Measurements from ENCODE around the gene AFF1.
"Not testable (repeated sequence)": the region's sequence is repeated elsewhere in the genome, so short reads cannot be mapped to it uniquely, and the experiment has no call there.

The AFF1 gene

DNA sequence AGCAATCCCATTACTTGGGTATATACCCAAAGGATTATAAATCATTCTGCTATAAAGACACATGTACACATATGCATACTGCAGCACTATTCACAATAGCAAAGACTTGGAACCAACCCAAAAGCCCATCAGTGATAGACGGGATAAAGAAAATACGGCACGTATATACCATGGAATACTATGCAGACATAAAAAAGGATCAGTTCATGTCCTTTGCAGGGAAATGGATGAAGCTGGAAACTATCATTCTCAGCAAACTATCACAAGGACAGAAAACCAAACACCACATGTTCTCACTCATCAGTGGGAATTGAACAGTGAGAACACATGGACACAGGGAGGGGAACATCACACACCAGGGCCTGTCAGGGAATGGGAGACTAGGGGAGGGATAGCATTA is 54.8 kb downstream of the AFF1 start:
- DNase-seq (ENCODE audit: low spot score); H3K9me3 ChIP-seq (replicated peaks in 1 of 2; ENCODE audit: control insufficient read depth in 2 of 2, insufficient read depth in 1 of 2, low read depth in 1 of 2, low read length in 2 of 2); H3K4me2 ChIP-seq (ENCODE audit: insufficient read depth, low read length, poor library complexity, severe bottlenecking); H3K14ac ChIP-seq (ENCODE audit: low read length); H2BK12ac ChIP-seq (ENCODE audit: low read length); H3K27me3 ChIP-seq (ENCODE audit: control insufficient read depth in 3 of 3, insufficient read depth in 3 of 3, low read depth in 1 of 3, low read length in 3 of 3); H4K91ac ChIP-seq (ENCODE audit: low read depth, low read length, poor library complexity); H3K79me1 ChIP-seq (ENCODE audit: low read depth, low read length); H2AK5ac ChIP-seq (ENCODE audit: low read depth, low read length); H3K9ac ChIP-seq (ENCODE audit: low read depth, low read length, poor library complexity); H2BK15ac ChIP-seq (ENCODE audit: low read length); H3K4me3 ChIP-seq (ENCODE audit: low read length in 2 of 2); H2BK5ac ChIP-seq (ENCODE audit: low read length); H3K36me3 ChIP-seq (replicated peaks in 1 of 2; ENCODE audit: control insufficient read depth in 2 of 2, insufficient read depth in 2 of 2, low read length in 2 of 2); H2AFZ ChIP-seq (ENCODE audit: low read length); H2BK120ac ChIP-seq (ENCODE audit: low read depth, low read length); H3K4ac ChIP-seq (ENCODE audit: low read length); H4K8ac ChIP-seq (ENCODE audit: low read depth, low read length); H3K27ac ChIP-seq (replicated peaks; ENCODE audit: low read length); H3K23ac ChIP-seq (ENCODE audit: low read depth, low read length, poor library complexity); H3K4me1 ChIP-seq (ENCODE audit: control insufficient read depth in 2 of 2, insufficient read depth in 1 of 2, low read depth in 1 of 2, low read length in 2 of 2); H3K18ac ChIP-seq (ENCODE audit: low read length): not testable (repeated sequence)
- no CpG with 5 or more reads among the region's 3 CpGs for WGBS, 2 donors (ENCODE audit: extremely low coverage in 2 of 2, insufficient read length in 2 of 2, insufficient replicate concordance in 1 of 2)

DNA sequence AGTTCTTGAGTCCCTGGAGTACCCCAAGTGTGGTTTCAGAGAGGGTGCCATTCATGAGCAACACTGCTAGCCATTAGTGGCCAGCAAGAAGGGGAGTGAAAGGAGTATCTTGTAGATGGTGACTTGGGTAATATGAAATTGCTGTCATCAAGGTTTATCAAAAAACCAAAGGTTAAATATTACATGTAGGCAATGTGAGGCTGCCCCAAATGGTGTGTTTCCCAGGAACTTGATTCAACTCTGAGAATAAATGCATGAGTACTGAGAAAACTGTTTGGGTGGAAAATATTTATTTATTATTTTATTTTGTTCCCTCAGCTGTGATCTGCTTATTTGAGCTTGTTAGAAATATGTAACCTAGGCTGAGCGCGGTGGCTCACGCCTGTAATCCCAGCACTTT is 55.7 kb downstream of the AFF1 start:
- Histone ChIP-seq H3K9me3 (replicated peaks in 1 of 2; ENCODE audit: control insufficient read depth in 2 of 2, insufficient read depth in 1 of 2, low read depth in 1 of 2, low read length in 2 of 2) (peaks cover 0 to 2% of the 10 kb centered on the region in 2 donors), H2BK120ac (ENCODE audit: low read depth, low read length) (no peak overlapping the region), H3K4me2 (ENCODE audit: insufficient read depth, low read length, poor library complexity, severe bottlenecking) (no peak overlapping the region), H2BK15ac (ENCODE audit: low read length) (no peak overlapping the region), H2BK12ac (ENCODE audit: low read length) (no peak overlapping the region), H3K9ac (ENCODE audit: low read depth, low read length, poor library complexity) (no peak overlapping the region), H2AFZ (ENCODE audit: low read length) (no peak overlapping the region), H3K4ac (ENCODE audit: low read length) (no peak overlapping the region), H2AK5ac (ENCODE audit: low read depth, low read length) (no peak overlapping the region), H3K18ac (ENCODE audit: low read length) (no peak overlapping the region), H3K23ac (ENCODE audit: low read depth, low read length, poor library complexity) (no peak overlapping the region), H3K4me3 (ENCODE audit: low read length in 2 of 2) (no peak overlapping the region), H3K79me1 (ENCODE audit: low read depth, low read length) (no peaks in the 10 kb centered on the region), H4K8ac (ENCODE audit: low read depth, low read length) (no peak overlapping the region), H3K27ac (replicated peaks; ENCODE audit: low read length) (no peak overlapping the region), H3K4me1 (ENCODE audit: control insufficient read depth in 2 of 2, insufficient read depth in 1 of 2, low read depth in 1 of 2, low read length in 2 of 2) (no peaks in the 10 kb centered on the region), H3K36me3 (replicated peaks in 1 of 2; ENCODE audit: control insufficient read depth in 2 of 2, insufficient read depth in 2 of 2, low read length in 2 of 2) (no peaks in the 10 kb centered on the region), H2BK5ac (ENCODE audit: low read length) (no peak overlapping the region), H3K14ac (ENCODE audit: low read length) (no peak overlapping the region), H4K91ac (ENCODE audit: low read depth, low read length, poor library complexity) (no peak overlapping the region), H3K27me3 (ENCODE audit: control insufficient read depth in 3 of 3, insufficient read depth in 3 of 3, low read depth in 1 of 3, low read length in 3 of 3) (no peaks in the 10 kb centered on the region)
- WGBS, 2 donors (ENCODE audit: extremely low coverage in 2 of 2, insufficient read length in 2 of 2, insufficient replicate concordance in 1 of 2) = no CpG with 5 or more reads among the region's 3 CpGs
- no peak for DNase-seq (ENCODE audit: low spot score)

DNA sequence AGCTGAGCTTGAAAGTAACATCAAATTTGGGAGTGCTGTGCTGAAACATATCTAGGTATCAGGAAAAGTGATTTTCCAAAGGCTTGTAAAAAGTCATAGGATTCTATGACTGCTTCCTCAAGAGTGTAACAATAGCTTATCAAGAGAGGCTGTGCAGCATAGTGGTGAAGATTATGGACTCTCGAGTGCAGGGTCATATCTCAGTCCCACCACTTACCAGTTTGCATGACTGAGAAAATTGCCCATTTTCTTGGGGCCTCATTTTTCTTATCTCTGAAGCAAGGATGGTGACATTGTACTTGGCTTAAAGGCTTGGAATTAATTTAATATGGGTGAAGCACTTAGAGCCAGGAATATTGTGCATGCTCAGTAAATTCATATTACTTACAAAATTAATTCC is 57.2 kb downstream of the AFF1 start:
- no peak overlapping the region for H2BK12ac ChIP-seq (ENCODE audit: low read length)
- no peak overlapping the region for H3K18ac ChIP-seq (ENCODE audit: low read length)
- H2BK15ac ChIP-seq (ENCODE audit: low read length) = no peak overlapping the region
- no peak overlapping the region for H3K4me2 ChIP-seq (ENCODE audit: insufficient read depth, low read length, poor library complexity, severe bottlenecking)
- no peak for DNase-seq (ENCODE audit: low spot score)
- no peak overlapping the region for H3K23ac ChIP-seq (ENCODE audit: low read depth, low read length, poor library complexity)
- no peak overlapping the region for H2BK5ac ChIP-seq (ENCODE audit: low read length)
- H4K8ac ChIP-seq (ENCODE audit: low read depth, low read length) = no peak overlapping the region
- H4K91ac ChIP-seq (ENCODE audit: low read depth, low read length, poor library complexity) = no peak overlapping the region
- H3K9ac ChIP-seq (ENCODE audit: low read depth, low read length, poor library complexity) = no peak overlapping the region
- H2AK5ac ChIP-seq (ENCODE audit: low read depth, low read length) = no peak overlapping the region
- H3K14ac ChIP-seq (ENCODE audit: low read length) = no peak overlapping the region
- H3K4me1 ChIP-seq (ENCODE audit: control insufficient read depth in 2 of 2, insufficient read depth in 1 of 2, low read depth in 1 of 2, low read length in 2 of 2) = no peaks in the 10 kb centered on the region
- peaks cover 0 to 2% of the 10 kb centered on the region in 2 donors for H3K9me3 ChIP-seq (replicated peaks in 1 of 2; ENCODE audit: control insufficient read depth in 2 of 2, insufficient read depth in 1 of 2, low read depth in 1 of 2, low read length in 2 of 2)
- H3K4ac ChIP-seq (ENCODE audit: low read length) = no peak overlapping the region
- no peaks in the 10 kb centered on the region for H3K27me3 ChIP-seq (ENCODE audit: control insufficient read depth in 3 of 3, insufficient read depth in 3 of 3, low read depth in 1 of 3, low read length in 3 of 3)
- no peaks in the 10 kb centered on the region for H3K79me1 ChIP-seq (ENCODE audit: low read depth, low read length)
- no peak overlapping the region for H3K27ac ChIP-seq (replicated peaks; ENCODE audit: low read length)
- no peak overlapping the region for H3K4me3 ChIP-seq (ENCODE audit: low read length in 2 of 2)
- no peaks in the 10 kb centered on the region for H3K36me3 ChIP-seq (replicated peaks in 1 of 2; ENCODE audit: control insufficient read depth in 2 of 2, insufficient read depth in 2 of 2, low read length in 2 of 2)
- H2AFZ ChIP-seq (ENCODE audit: low read length) = no peak overlapping the region
- H2BK120ac ChIP-seq (ENCODE audit: low read depth, low read length) = no peak overlapping the region
- WGBS, 2 donors (ENCODE audit: extremely low coverage in 2 of 2, insufficient read length in 2 of 2, insufficient replicate concordance in 1 of 2) = no CpG with 5 or more reads among the region's 1 CpG

DNA sequence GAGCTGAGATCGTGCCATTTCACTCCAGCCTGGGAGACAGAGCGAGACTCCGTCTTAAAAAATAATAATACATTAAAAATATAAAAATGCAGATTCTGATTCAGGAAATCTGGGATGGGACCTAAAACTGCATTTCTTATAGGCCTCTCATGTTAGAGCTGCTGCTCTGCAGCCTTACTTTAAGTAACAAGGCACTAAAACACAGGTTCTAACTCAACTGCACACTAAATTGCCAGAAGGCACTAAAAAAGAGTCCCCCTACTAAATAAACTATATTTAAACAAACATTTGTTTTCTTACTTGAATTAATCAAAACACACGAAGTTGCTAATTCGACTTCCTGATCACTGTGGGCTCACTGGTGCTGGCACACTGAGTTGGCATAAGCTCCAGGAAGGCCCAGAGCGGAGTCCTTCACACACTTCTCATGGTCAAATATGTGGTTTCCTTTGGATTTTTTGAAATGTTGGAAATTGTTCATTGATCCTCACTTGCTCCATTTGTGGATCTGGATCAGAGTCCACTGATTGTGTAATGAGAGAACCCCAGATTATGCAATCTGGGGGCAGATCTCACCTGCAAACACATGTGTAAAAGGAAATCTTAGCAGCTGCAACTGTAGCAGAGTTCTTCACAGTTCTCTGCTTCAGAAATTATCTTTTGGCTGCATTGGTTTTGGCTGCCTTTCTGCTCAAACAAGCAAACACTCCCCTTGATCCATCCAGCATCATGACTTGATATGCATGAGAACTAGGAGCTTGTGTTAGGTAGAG is 59.3 kb downstream of the AFF1 start:
- Histone ChIP-seq H4K8ac (ENCODE audit: low read depth, low read length) (no peak overlapping the region), H3K4me1 (ENCODE audit: control insufficient read depth in 2 of 2, insufficient read depth in 1 of 2, low read depth in 1 of 2, low read length in 2 of 2) (peaks cover 0 to 2% of the 10 kb centered on the region in 2 donors), H2BK12ac (ENCODE audit: low read length) (no peak overlapping the region), H3K79me1 (ENCODE audit: low read depth, low read length) (no peaks in the 10 kb centered on the region), H3K23ac (ENCODE audit: low read depth, low read length, poor library complexity) (no peak overlapping the region), H3K4me3 (ENCODE audit: low read length in 2 of 2) (no peak overlapping the region), H3K4me2 (ENCODE audit: insufficient read depth, low read length, poor library complexity, severe bottlenecking) (no peak overlapping the region), H2BK5ac (ENCODE audit: low read length) (no peak overlapping the region), H2BK15ac (ENCODE audit: low read length) (no peak overlapping the region), H4K91ac (ENCODE audit: low read depth, low read length, poor library complexity) (no peak overlapping the region), H3K9me3 (replicated peaks in 1 of 2; ENCODE audit: control insufficient read depth in 2 of 2, insufficient read depth in 1 of 2, low read depth in 1 of 2, low read length in 2 of 2) (peaks cover 0 to 2% of the 10 kb centered on the region in 2 donors), H3K27me3 (ENCODE audit: control insufficient read depth in 3 of 3, insufficient read depth in 3 of 3, low read depth in 1 of 3, low read length in 3 of 3) (no peaks in the 10 kb centered on the region), H3K27ac (replicated peaks; ENCODE audit: low read length) (no peak overlapping the region), H3K18ac (ENCODE audit: low read length) (no peak overlapping the region), H3K4ac (ENCODE audit: low read length) (no peak overlapping the region), H2AFZ (ENCODE audit: low read length) (no peak overlapping the region), H3K9ac (ENCODE audit: low read depth, low read length, poor library complexity) (no peak overlapping the region), H2BK120ac (ENCODE audit: low read depth, low read length) (no peak overlapping the region), H3K14ac (ENCODE audit: low read length) (no peak overlapping the region), H3K36me3 (replicated peaks in 1 of 2; ENCODE audit: control insufficient read depth in 2 of 2, insufficient read depth in 2 of 2, low read length in 2 of 2) (no peaks in the 10 kb centered on the region), H2AK5ac (ENCODE audit: low read depth, low read length) (peak overlapping the region; percentile 20)
- DNase-seq (ENCODE audit: low spot score) = no peak
- 100% methylated on average over 2 of the region's 6 CpGs; no CpG with 5 or more reads in 1 of the 2 donors for WGBS, 2 donors (ENCODE audit: extremely low coverage in 2 of 2, insufficient read length in 2 of 2, insufficient replicate concordance in 1 of 2)
